Measurements from ENCODE around the gene DDX49. TPM values are rescaled to one million over a fixed set of nuclear protein-coding genes. Genes with fewer than 3 reads are reported as not detected.

The DDX49 gene
- total and polyA plus RNA-seq, 2 donors (not counting 1 experiment from before 2014, with no cell fraction given) = 38.9 to 47.5 TPM

- Mint-ChIP-seq H3K27me3 (no peaks in the 10 kb centered on the region), H3K4me1 (no peaks in the 10 kb centered on the region), H3K27ac (no peak overlapping the region), H3K4me3 (no peak overlapping the region), H3K9me3 (ENCODE audit: insufficient read depth) (no peaks in the 10 kb centered on the region)
- ChIA-PET POLR2A (no interaction called here), CTCF (no interaction called here)
- no peak overlapping the region for H3K4me2 ChIP-seq (replicated peaks; ENCODE audit: low read depth, low read length, poor library complexity, severe bottlenecking)
- H3K9ac ChIP-seq (ENCODE audit: low read length) = no peak overlapping the region
- no peaks in the 10 kb centered on the region for H3K9me3 ChIP-seq (ENCODE audit: control extremely low read depth in 1 of 3, control insufficient read depth in 2 of 3, insufficient read depth in 1 of 3, low read length in 2 of 3)
- H2AFZ ChIP-seq (ENCODE audit: insufficient read depth, low read depth, low read length, poor library complexity, severe bottlenecking) = no peak overlapping the region
- ATAC-seq (ENCODE audit: low read depth) (no peak), DNase-seq (no peak)
- peaks cover 0 to 2% of the 10 kb centered on the region in 2 donors for H3K4me1 ChIP-seq (ENCODE audit: control insufficient read depth in 2 of 2, insufficient read depth in 2 of 2, low read length in 2 of 2)
- H4K20me1 ChIP-seq (ENCODE audit: control insufficient read depth, insufficient read depth, low read length, poor library complexity, severe bottlenecking) = no peaks in the 10 kb centered on the region
- intact Hi-C loops (cut with micrococcal nuclease) = no loop called here
- no peaks in the 10 kb centered on the region for H3K27me3 ChIP-seq (replicated peaks in 1 of 4; ENCODE audit: control extremely low read depth in 1 of 4, control insufficient read depth in 3 of 4, insufficient read depth in 4 of 4, low read length in 3 of 4)
- WGBS (ENCODE audit: insufficient coverage) = 94% methylated on average over 3 of the region's 3 CpGs
- H3K79me2 ChIP-seq (ENCODE audit: control insufficient read depth, insufficient read depth, low read length) = no peaks in the 10 kb centered on the region
- no peak overlapping the region for H3K27ac ChIP-seq (ENCODE audit: low read length in 2 of 2)
- TF ChIP-seq EZH2 (IDR thresholded peaks at IDR 0.05; ENCODE audit: borderline replicate concordance, insufficient read depth, low read depth, low read length, poor library complexity, severe bottlenecking) = no peak
- no peak for TF ChIP-seq CTCF (IDR thresholded peaks at IDR 0.05)
- no peaks in the 10 kb centered on the region for H3K36me3 ChIP-seq (replicated peaks in 1 of 2; ENCODE audit: control extremely low read depth in 1 of 2, control insufficient read depth in 1 of 2, extremely low read depth in 1 of 2, insufficient read depth in 2 of 2, low read length in 1 of 2)
- H3K4me3 ChIP-seq (ENCODE audit: control extremely low read depth in 1 of 5, extremely low read depth in 1 of 5, insufficient read depth in 1 of 5, low read depth in 2 of 5, low read length in 4 of 5) = no peak overlapping the region
Measured at GRCh38 chr19:18954094-18954493, 34.6 kb downstream of the DDX49 start.

- Histone ChIP-seq H3K4me3 (ENCODE audit: control extremely low read depth in 1 of 5, extremely low read depth in 1 of 5, insufficient read depth in 1 of 5, low read depth in 2 of 5, low read length in 4 of 5) (no peak overlapping the region), H3K4me1 (ENCODE audit: control insufficient read depth in 2 of 2, insufficient read depth in 2 of 2, low read length in 2 of 2) (no peaks in the 10 kb centered on the region), H3K27ac (ENCODE audit: low read length in 2 of 2) (no peak overlapping the region), H4K20me1 (ENCODE audit: control insufficient read depth, insufficient read depth, low read length, poor library complexity, severe bottlenecking) (no peaks in the 10 kb centered on the region), H3K36me3 (replicated peaks in 1 of 2; ENCODE audit: control extremely low read depth in 1 of 2, control insufficient read depth in 1 of 2, extremely low read depth in 1 of 2, insufficient read depth in 2 of 2, low read length in 1 of 2) (no peaks in the 10 kb centered on the region), H3K4me2 (replicated peaks; ENCODE audit: low read depth, low read length, poor library complexity, severe bottlenecking) (no peak overlapping the region), H3K9ac (ENCODE audit: low read length) (no peak overlapping the region), H3K27me3 (replicated peaks in 1 of 4; ENCODE audit: control extremely low read depth in 1 of 4, control insufficient read depth in 3 of 4, insufficient read depth in 4 of 4, low read length in 3 of 4) (no peaks in the 10 kb centered on the region), H2AFZ (ENCODE audit: insufficient read depth, low read depth, low read length, poor library complexity, severe bottlenecking) (no peak overlapping the region), H3K79me2 (ENCODE audit: control insufficient read depth, insufficient read depth, low read length) (no peaks in the 10 kb centered on the region), H3K9me3 (ENCODE audit: control extremely low read depth in 1 of 3, control insufficient read depth in 2 of 3, insufficient read depth in 1 of 3, low read length in 2 of 3) (no peaks in the 10 kb centered on the region)
- 96% methylated on average over 2 of the region's 2 CpGs for WGBS (ENCODE audit: insufficient coverage)
- TF ChIP-seq EZH2 (IDR thresholded peaks at IDR 0.05; ENCODE audit: borderline replicate concordance, insufficient read depth, low read depth, low read length, poor library complexity, severe bottlenecking) (no peak), CTCF (IDR thresholded peaks at IDR 0.05) (no peak)
- Mint-ChIP-seq H3K4me3 (no peak overlapping the region), H3K9me3 (ENCODE audit: insufficient read depth) (no peaks in the 10 kb centered on the region), H3K27me3 (no peaks in the 10 kb centered on the region), H3K27ac (no peak overlapping the region), H3K4me1 (no peaks in the 10 kb centered on the region)
- CTCF ChIA-PET = no interaction called here
- ATAC-seq (ENCODE audit: low read depth) (no peak), DNase-seq (no peak)
- POLR2A ChIA-PET = no interaction called here
- intact Hi-C loops (cut with micrococcal nuclease) = no loop called here
Measured at GRCh38 chr19:18955042-18955441, 35.5 kb downstream of the DDX49 start.
